Measurements from ENCODE around the gene GADD45B.

DNA sequence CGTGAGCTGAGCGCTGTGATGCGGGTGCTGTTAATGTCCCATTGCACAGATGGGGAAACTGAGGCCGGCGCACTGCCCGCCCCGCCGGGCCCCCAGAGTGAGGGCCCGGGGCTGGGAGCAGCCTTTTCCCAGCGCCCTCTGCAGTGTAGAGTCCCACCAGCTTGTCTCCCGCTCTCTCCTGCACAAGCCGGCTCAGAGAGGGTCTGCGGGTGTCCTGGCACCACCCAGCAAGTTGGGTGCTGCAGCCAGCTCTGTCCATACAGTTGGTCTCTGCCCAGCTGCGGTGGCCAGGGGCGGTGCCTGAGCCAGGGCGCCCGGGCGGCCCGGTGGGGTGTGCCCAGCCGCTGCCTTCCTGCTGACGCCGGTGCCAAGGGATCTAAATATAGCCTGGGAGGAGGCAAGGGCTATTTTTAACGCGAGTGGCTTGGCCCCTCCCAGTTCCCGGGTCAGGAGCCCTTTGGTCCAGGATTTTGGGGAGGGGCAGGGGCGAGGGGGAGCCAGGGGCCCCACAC, 19.3 kb downstream of the GADD45B start:
- no peak for TF ChIP-seq TAF1 (IDR thresholded peaks at IDR 0.05; ENCODE audit: borderline replicate concordance, insufficient read depth, low read length)
- TF ChIP-seq REST (IDR thresholded peaks at IDR 0.05; ENCODE audit: insufficient read depth in 1 of 2, low read depth in 2 of 2, low read length in 2 of 2): no peak
- no peak for TF ChIP-seq FOXP2 (optimal IDR thresholded peaks at IDR 0.05; ENCODE audit: borderline replicate concordance, extremely low read depth, extremely low read length, insufficient read depth)
- no peak for TF ChIP-seq POLR2AphosphoS5 (IDR thresholded peaks at IDR 0.05; ENCODE audit: low read depth, low read length)

Measured in PFSK-1 (cell line).